Activated T-helper 9 cell treated with anti-CD3 and anti-CD28 coated beads, Interleukin-2, amount 50 U/mL, for 16 hours (primary cell): ENCODE data around the gene RNF150.
"Not testable (repeated sequence)": the region's sequence is repeated elsewhere in the genome, so short reads cannot be mapped to it uniquely, and the experiment has no call there.

Experiments
- DNase-seq: peaks from one replicate; pipeline ENCODE4 v3.0.0-alpha.2; 2020; ENCODE audit warnings: low read depth

The RNF150 gene

GRCh38 chr4:140816806-140817510, 316.3 kb downstream of the RNF150 start:
- DNase-seq = no peak

DNA sequence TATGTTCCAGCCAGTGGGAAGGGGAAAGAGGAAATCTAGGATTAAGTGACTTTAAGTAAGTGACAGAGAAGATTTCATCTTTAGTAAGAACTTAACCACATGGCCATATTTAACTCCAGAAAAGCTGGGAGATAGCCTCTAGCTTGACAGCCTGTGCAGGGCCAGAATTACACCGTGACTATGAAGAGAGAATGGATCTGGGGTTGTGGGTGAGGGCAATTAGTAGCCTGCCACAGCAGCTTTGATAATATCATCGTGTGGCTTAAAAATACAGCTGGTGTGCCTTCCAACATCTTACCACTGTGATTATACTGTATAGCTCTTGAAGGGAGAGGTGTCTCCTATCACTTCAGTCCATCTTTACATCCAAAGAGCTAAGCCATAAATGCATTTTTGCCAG, 319.5 kb downstream of the RNF150 start:
- no peak for DNase-seq

DNA sequence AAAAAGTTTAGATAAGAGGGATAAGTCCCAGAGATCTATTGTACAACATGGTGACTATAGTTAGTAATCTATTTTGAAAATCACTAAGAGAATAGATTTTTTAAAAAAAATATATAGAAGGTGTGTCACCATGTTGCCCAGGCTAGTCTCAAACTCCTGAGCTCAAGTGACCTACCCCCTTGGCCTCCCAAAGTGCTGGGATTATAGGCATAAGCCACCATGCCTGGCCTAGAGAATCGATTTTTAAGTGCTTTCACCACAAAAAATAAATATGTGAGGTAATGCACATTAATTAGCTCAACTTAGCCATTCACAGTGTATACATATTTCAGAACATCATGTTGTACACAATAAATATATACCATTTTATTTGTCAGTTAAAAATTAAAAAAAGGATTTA, 320.4 kb downstream of the RNF150 start:
- DNase-seq = no peak

DNA sequence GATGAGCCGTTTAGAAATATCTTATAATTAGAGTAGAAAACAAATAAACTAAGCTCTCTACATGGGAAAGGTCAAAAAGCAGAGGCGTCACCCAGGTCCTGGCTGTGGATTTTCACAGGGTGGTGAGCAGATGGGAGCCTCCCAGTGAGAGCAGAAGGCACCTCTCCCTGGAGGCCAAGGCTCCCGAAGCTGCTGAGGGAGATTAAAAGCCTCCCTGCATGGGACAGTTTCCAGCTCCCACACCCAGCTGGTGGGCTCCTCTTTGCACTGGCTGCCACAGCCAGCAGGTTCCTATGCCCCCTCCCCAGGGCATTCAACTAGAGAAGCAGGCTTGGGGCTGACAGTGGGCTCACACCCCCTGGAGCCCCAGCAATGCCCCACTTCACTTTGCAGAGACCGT, 321.8 kb downstream of the RNF150 start:
- DNase-seq = no peak

DNA sequence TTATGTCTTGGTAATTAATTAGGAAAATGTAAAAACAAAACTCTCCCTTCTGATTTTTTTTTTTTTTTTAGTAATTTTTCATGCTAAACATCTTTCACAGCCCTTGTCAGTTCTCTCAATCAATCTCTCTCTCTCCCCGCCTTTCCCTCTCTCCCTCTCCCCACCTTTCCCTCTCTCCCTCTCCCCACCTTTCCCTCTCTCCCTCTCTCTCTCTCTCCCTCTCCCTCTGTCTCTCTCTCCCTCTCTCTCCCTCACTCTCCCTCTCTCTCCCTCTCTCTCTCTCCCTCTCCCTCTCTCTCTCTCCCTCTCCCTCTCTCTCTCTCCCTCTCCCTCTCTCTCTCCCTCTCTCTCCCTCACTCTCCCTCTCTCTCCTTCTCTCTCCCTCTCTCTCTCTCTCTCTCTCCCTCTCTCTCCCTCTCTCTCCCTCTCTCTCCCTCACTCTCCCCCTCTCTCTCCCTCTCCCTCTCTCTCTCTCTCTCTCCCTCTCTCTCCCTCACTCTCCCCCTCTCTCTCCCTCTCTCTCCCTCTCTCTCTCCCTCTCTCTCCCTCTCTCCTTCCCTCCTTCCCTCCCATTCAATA, 322.6 kb downstream of the RNF150 start:
- not testable (repeated sequence) for DNase-seq
